ENCODE measurements around the gene DHX32.

GRCh38 chr10:125929618-125930017 is 48.5 kb upstream of the DHX32 start:
- TF ChIP-seq CTCF (conservative IDR thresholded peaks at IDR 0.05; ENCODE audit: low read depth, low read length) = no peak
- no peak for TF ChIP-seq EZH2 (IDR thresholded peaks at IDR 0.05; ENCODE audit: borderline replicate concordance, low read depth, low read length, poor library complexity, severe bottlenecking)
